ENCODE data around the gene ZMAT3.
"Not testable (repeated sequence)": the region's sequence is repeated elsewhere in the genome, so short reads cannot be mapped to it uniquely, and the experiment has no call there.

Gene ZMAT3

GRCh38 chr3:179068779-179069530 is 2.7 kb downstream of the ZMAT3 start:
- peak; percentile 57 for DNase-seq

- DNase-seq = no peak
These were observed 3.8 kb downstream of the ZMAT3 start for GRCh38 chr3:179067839-179068238.

GRCh38 chr3:179067291-179067690 is 4.3 kb downstream of the ZMAT3 start:
- DNase-seq = no peak

GRCh38 chr3:179063945-179064560 is 7.6 kb downstream of the ZMAT3 start:
- DNase-seq = no peak

- DNase-seq = no peak
These were observed 15.3 kb downstream of the ZMAT3 start for GRCh38 chr3:179056326-179056725.

GRCh38 chr3:179054565-179054964 is 17.0 kb downstream of the ZMAT3 start:
- not testable (repeated sequence) for DNase-seq

- DNase-seq = no peak
These were observed 24.9 kb downstream of the ZMAT3 start for GRCh38 chr3:179046497-179047353.

GRCh38 chr3:179045719-179046402 is 25.7 kb downstream of the ZMAT3 start:
- no peak for DNase-seq

GRCh38 chr3:179038899-179039251 is 32.7 kb downstream of the ZMAT3 start:
- DNase-seq = not testable (repeated sequence)

- DNase-seq = no peak
These were observed 33.3 kb downstream of the ZMAT3 start for GRCh38 chr3:179038216-179038898.

- peak; percentile 58 for DNase-seq
These were observed 34.3 kb downstream of the ZMAT3 start for GRCh38 chr3:179037351-179037750.

- DNase-seq = no peak
These were observed 34.8 kb downstream of the ZMAT3 start for GRCh38 chr3:179036626-179037300.

- peak; percentile 38 for DNase-seq
These were observed 35.4 kb downstream of the ZMAT3 start for GRCh38 chr3:179036226-179036625.

- DNase-seq = no peak
These were observed 36.4 kb downstream of the ZMAT3 start for GRCh38 chr3:179035232-179035631.

- not testable (repeated sequence) for DNase-seq
These were observed 38.3 kb downstream of the ZMAT3 start for GRCh38 chr3:179033304-179033657.

GRCh38 chr3:179032454-179033303 is 38.9 kb downstream of the ZMAT3 start:
- DNase-seq = not testable (repeated sequence)

- DNase-seq = no peak
These were observed 42.5 kb downstream of the ZMAT3 start for GRCh38 chr3:179029096-179029495.

- DNase-seq = no peak
These were observed 43.2 kb downstream of the ZMAT3 start for GRCh38 chr3:179028408-179028807.

GRCh38 chr3:179027326-179027900 is 44.2 kb downstream of the ZMAT3 start:
- DNase-seq = peak; percentile 51

GRCh38 chr3:179026636-179027035 is 45.0 kb downstream of the ZMAT3 start:
- DNase-seq = peak; percentile 31

Data from fibroblast of skin of abdomen (primary cell).